GM21526 (cell line): ENCODE results near the gene ARHGAP33.
"Not testable (repeated sequence)": the region's sequence is repeated elsewhere in the genome, so short reads cannot be mapped to it uniquely, and the experiment has no call there.

ENCODE experiments used
- ATAC-seq: cut with Tn5 transposase; IDR thresholded peaks from one replicate; pipeline ENCODE4 v1.9.1; 2021; ENCODE audit warnings: moderate library complexity; ENCODE audit not compliant: unreplicated experiment, low FRiP score

ARHGAP33 gene

GRCh38 chr19:35791814-35792279 is 16.5 kb downstream of the ARHGAP33 start:
- ATAC-seq, result no peak

- ATAC-seq, result no peak
Measured at GRCh38 chr19:35792312-35792711, 16.9 kb downstream of the ARHGAP33 start.

DNA sequence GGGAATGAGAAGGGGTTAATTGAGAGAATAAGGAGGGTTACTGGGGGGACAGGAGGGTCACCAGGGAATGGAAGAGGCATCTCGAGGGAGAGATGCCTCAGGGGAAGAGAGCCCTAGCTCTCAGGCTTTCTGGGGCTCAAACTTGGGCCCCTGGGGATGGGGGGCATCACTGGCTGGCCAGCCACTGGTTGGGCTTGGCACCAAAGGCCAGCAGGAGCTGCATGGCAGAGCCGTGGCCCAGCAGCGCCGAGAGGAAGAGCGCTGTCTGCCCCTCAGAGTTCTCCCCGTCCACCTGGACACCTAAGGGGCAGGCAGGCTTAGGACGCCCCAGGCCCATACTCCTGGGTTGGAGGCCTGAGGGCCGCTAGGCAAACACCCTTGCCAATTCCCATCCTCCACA is 17.5 kb downstream of the ARHGAP33 start:
- no peak for ATAC-seq

DNA sequence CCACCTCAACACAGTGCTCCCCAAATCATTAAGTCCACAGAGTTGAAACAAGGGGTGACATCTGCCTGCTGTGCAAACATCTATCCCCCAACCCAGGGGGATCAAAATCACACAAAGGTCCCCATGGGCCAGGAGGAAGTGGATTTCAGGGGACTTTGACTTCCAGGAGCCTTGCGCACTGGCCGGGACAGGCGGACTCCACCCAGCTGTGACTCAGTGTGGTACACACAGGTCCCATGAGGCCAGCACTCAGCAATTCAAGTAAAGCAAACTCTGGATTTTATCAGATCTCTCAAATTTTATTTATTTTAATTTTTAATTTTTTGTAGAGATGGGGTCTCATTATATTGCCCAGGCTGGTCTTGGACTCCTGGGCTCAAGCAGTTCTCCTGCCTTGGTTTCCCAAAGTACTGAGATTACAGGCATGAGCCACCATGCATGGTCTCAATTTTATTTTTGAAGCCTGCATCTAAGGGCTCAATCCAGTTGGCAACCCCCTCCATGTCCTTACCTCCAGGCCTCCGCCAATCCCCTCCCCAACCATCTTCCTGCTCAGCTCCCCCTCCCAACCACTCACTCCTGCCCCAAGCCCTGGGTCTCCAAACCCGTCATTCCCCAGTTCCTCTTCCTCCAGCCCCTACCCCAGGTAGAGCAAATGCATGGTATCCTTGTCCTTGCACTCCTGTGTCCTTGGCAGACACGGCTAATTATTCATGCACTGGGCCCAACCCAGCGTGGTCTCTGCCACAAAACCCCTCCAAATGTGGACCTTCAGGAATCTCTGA is 18.2 kb downstream of the ARHGAP33 start:
- ATAC-seq, result no peak

GRCh38 chr19:35795564-35795963 is 20.2 kb downstream of the ARHGAP33 start:
- ATAC-seq, result not testable (repeated sequence)

DNA sequence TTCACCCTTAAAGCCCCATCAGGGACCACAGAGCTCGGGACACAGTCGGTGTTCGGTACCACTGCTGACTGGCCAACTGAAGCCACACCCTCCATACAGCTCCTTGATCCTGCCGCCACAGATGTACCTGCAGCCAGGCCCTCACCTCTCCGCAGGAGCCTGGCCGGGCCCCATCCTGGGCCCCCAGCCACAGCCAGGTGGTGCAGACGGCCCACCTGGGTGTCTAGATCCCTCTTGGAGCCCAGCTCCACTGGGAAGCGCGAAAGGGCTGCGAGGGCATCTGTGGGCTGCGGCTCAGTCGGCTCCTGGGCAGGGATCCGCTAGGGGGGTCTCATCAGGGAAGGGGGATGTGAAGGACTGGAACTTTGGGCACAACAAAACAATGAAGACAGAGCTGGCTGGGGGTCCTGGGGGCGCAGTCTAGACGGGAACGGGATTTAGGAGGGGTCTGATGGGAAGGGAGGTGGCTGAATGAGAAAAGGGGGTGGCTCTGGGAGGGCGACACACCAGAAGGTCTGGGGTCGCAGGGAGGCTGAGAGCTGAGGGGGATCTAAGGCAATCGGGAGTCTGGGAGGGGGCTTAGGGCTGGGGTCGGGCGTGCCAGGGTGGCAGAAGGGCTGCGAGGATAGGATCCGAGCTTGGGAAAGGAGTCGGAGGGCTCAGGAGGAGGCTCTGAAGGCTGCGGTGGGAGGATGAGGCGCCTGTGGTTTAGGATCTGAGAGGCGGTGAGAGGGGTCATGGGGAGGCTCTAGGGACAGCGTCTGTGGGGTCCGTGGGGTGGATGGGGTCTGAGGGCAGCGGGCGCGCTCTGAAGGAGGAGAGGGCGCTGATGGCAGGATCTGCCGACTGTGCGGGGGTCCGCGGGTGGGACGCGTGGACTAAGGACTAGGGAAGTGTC is 21.5 kb downstream of the ARHGAP33 start:
- ATAC-seq, result no peak

DNA sequence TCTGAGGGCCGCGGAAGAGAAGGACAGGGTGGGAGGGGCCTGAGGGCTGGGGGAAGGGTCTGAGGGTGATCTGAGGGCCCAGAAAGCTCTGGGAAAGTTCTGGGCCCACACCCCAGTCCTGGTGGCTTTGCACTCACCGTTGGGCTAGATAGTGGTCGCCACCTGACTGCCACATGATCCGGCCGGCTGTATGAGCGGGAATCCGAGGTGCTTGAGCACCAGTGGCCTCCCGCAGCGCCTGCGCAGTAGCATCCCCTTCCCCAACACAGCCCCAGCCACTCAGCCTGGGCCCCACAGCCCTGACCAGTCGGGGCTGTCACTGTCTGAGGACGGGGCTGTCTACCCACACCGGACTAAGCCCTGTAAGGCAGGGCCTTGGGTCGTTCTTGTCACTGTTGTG is 22.3 kb downstream of the ARHGAP33 start:
- ATAC-seq, result no peak

DNA sequence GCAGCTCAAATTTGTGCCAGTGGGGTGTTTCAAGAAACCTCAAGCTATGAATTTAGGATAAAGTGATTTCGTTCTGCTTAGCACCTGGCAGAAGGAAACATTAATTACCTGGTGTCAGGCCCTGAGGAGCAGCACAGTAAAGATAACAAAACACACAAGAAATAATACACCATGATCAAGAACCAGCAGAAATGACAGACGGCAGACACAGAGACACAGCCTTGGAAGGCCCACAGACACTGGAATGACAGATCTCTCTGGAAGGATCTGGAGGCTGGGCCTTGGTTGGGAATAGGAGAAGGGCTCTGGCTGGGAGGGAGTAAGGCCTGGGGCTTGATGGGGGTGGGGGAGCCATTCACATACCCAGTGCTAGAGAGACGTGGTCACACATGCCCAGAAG is 26.5 kb downstream of the ARHGAP33 start:
- no peak for ATAC-seq

DNA sequence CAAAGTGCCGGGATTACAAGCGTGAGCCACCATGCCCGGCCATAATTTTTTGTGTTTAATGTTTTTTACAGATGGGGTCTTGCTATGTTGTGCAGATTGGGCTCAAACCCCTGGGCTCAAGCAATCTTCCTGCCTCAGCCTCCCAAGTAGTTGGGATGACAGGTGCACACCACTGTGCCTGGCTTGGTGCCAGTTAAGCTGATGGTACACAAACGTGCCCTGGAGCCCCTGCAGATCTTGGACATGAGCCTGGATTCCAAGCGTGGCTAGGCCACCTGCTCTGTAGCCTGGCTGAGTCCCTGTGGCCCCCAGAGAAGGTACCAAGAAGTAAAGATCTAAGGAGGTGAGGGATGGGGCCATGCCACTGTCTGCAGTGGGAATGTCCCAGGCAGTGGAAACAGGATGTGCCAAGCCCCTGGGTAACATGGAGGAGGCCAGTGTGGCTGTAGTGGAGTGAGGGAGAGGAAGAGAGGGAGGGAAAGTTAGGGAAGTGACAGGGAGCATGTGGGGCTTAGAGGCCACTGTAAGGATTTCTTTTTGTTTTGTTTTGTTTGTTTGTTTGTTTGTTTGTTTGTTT is 30.2 kb downstream of the ARHGAP33 start:
- ATAC-seq, result no peak

DNA sequence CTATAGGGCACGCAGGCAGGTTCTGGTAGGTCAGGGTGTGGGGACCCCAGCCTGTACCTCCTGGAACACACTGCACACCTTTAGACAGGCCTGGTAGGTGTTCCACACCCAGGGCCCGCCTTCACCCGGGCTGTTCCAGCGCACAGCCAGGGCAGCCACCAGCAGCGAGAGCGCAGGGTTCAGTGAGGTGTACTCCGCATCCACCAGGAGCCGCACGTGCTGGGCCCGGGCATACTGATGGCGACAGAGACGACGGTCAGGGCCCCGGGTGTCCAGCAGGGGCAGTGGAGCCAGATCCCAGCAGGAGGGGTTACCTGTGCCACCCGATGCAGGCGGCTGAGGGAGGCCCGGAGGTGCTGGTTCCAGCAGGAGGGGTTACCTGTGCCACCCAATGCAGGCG is 31.2 kb downstream of the ARHGAP33 start:
- no peak for ATAC-seq

- ATAC-seq, result no peak
Measured at GRCh38 chr19:35807633-35808032, 32.3 kb downstream of the ARHGAP33 start.

GRCh38 chr19:35811317-35812219 is 36.2 kb downstream of the ARHGAP33 start:
- no peak for ATAC-seq

DNA sequence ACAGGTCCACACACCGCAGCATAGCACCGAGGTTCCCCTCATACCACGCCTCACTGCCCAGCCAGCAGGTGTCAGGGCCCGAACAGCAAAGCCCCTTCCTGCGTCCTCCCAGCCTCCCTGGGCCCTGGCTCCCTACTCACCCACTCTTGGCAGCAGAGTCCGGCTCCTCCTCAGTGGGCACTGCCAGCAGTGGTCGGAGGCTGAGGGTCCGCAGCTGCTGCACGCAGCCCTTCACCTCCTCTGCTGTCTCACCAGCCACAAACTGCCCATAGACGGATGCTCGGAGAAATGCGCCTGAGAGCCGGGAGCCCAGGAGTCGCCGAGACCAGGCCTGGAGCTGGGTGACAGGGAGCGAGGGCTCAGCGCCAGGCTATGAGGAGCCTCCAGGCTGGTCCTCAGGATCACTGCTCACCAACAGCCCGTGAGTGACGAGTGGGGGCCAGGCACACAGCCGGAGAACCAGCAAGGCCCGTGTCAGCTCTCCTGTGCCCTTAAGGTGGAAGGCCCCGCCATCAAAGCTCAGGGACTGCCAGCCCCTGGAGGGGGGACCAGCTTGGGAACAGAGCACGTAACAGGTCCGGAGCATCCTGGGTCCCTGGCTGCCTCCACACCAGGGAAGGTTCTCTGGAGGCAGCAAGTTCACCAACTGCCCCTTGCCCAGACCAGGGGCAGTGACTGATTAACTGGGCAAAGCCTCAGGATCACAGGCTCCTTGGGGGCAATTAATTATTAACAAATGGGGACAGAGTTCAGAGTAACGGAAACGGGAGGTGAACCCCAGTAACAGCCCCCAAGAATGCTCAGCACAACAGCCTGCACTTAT is 37.1 kb downstream of the ARHGAP33 start, which contains the start of gene PRODH2:
PRODH2 (minus strand) TSS at position 626 of the 823 bp plus-strand sequence; CDS start at position 586, 40 bp downstream.
- no peak for ATAC-seq

DNA sequence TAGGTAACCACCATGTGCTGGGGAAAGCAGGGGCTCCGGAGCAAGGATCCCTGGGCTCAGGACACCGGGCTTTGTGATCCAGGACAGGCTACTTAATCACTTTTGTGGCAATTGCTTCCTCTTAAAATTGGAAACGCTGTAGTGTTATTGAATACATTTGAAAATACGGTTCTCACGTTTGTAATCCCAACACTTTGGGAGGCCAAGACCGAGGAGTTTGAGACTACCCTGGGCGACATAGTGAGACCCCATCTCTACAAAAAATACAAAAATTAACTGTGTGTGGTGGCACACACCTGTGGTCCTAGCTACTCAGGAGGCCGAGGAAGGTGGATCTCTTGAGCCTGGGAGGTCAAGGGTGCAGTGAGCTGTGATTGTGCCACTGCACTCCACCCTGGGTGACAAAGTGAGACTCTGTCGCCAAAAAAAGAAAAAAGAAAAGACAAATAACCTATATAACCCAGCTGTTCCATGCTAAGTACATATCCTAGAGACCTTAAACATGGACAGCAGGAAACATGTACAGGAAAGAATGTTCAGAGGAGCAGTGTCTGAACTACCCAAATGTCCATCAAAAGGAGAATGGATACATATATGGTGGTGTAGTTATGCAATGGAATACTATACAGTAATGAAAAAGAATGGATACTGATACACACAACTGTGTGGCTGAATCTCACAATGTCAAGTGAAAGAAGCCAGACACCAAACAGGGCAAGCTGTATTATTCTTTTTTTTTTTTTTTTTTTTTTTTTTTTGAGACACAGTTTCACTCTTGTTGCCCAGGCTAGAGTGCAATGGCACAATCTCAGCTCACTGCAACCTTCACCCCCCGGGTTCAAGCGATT is 37.9 kb downstream of the ARHGAP33 start:
- ATAC-seq, result no peak

DNA sequence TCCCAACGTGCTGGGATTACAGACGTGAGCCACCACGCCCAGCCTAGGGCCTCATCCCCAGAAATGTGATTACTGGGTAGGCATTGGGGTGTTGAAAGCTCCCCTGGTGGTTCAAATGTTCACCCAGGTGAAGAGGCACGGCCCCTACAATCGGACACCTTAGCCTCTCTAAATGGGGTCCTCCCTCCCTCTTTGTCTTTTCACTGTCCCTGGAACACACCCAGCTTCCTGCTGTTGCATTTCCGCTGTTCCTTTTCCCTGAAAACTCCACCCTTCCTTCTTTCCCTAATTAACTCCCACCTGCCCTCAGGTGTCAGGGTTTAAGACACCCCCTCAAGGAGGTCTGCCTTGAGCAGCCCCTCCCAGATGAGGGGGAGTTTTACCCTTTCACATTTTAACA is 40.9 kb downstream of the ARHGAP33 start:
- ATAC-seq, result no peak

DNA sequence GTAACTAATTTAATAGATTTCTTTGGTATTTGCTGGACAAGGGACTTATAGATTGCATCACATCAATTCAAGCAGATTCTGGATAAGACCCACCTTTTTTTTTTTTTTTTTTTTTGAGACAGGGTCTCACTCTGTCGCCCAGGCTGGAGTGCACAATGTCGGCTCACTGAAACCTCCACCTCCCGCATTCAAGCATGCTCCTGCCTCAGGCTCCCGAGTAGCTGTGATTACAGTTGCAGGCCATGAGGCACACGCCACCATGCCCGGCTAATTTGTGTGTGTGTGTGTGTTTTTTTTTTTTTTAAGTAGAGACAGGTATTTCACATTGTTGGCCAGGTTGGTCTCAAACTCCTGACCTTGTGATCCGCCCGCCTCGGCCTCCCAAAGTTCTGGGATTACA is 41.5 kb downstream of the ARHGAP33 start:
- no peak for ATAC-seq

DNA sequence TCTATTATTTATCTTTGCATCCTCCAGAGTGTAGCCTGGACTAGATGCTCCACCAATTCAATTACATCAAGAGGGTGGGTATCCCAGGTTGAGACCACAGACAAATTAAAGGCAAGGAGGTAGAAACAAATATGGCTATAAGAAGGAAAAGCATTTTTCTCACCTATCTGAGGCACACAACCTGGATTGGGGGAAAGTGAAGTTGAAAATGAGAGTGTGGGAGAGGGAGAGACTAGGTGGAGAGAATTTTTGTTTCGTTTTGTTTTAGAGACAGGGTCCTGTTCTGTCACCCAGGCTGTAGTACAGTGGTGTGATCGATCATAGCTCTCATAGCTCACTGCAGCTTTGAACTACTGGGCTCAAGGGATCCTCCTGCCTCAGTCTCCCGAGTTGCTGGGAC is 43.1 kb downstream of the ARHGAP33 start:
- no peak for ATAC-seq

GRCh38 chr19:35822579-35822978 is 47.2 kb downstream of the ARHGAP33 start:
- no peak for ATAC-seq
